Nephron progenitor cell (in vitro differentiated cells): ENCODE measurements around the gene KIF7.
"Not testable (repeated sequence)": the region's sequence is repeated elsewhere in the genome, so short reads cannot be mapped to it uniquely, and the experiment has no call there.

Experiments
- DNase-seq: peaks from one replicate; pipeline ENCODE4 v3.0.0; 2021
- H3K27ac Mint-ChIP-seq: 2 replicates; pipeline ENCODE4 v1.8.0; 2021; ENCODE audit warnings: mild to moderate bottlenecking, moderate library complexity, mixed read lengths
- H3K27me3 Mint-ChIP-seq: 2 replicates; pipeline ENCODE4 v1.8.0; 2021; ENCODE audit warnings: mild to moderate bottlenecking, low read depth, mixed read lengths; ENCODE audit not compliant: poor library complexity
- H3K36me3 Mint-ChIP-seq: 2 replicates; pipeline ENCODE4 v1.8.0; 2021; ENCODE audit warnings: low read depth, mixed read lengths
- H3K4me1 Mint-ChIP-seq: 2 replicates; pipeline ENCODE4 v1.8.0; 2021; ENCODE audit warnings: mixed read lengths
- H3K4me3 Mint-ChIP-seq: 2 replicates; pipeline ENCODE4 v1.8.0; 2021; ENCODE audit warnings: mild to moderate bottlenecking, moderate library complexity, mixed read lengths
- H3K9me3 Mint-ChIP-seq: 2 replicates; pipeline ENCODE4 v1.8.0; 2021; ENCODE audit warnings: mild to moderate bottlenecking, moderate library complexity, mixed read lengths
- CTCF ChIP-seq: fragments of 200-600 bp; sonication (generic); IDR thresholded peaks from 2 replicates; pipeline ENCODE4 v1.5.0; 2021; ENCODE audit warnings: antibody characterized with exemption

KIF7 gene

DNA sequence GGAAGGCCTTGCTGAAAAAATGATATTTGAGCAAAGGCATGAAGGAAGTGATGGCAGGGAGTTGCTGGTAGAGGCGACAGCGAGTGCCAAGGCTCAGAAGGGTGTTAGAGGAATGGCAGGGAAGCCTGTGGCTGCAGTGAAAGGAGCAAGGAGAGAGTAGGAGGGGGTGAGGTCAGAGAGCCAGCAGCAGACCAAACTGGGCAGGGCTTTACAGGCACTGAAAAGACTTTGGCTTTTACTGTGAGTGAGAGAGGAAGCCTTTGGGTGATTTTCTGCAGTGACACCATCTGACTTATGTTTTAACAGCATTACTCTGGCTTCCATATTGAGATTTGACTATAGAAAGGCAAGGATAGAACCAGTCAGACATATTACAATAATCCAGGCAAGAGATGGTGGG lies 68.6 kb downstream of the KIF7 start:
- Mint-ChIP-seq H3K4me3 (no peak overlapping the region), H3K27ac (no peak overlapping the region), H3K4me1 (peaks cover 2% of the 10 kb centered on the region), H3K9me3 (no peaks in the 10 kb centered on the region), H3K27me3 (no peaks in the 10 kb centered on the region), H3K36me3 (peaks cover 21% of the 10 kb centered on the region)
- no peak for DNase-seq
- no peak for TF ChIP-seq CTCF

GRCh38 chr15:89580747-89581146 lies 74.5 kb downstream of the KIF7 start:
- Mint-ChIP-seq H3K36me3 (peaks cover 32% of the 10 kb centered on the region), H3K4me1 (peaks cover 38% of the 10 kb centered on the region)
- H3K27ac Mint-ChIP-seq, H3K4me3 Mint-ChIP-seq, H3K27me3 Mint-ChIP-seq, H3K9me3 Mint-ChIP-seq, DNase-seq: not testable (repeated sequence)

DNA sequence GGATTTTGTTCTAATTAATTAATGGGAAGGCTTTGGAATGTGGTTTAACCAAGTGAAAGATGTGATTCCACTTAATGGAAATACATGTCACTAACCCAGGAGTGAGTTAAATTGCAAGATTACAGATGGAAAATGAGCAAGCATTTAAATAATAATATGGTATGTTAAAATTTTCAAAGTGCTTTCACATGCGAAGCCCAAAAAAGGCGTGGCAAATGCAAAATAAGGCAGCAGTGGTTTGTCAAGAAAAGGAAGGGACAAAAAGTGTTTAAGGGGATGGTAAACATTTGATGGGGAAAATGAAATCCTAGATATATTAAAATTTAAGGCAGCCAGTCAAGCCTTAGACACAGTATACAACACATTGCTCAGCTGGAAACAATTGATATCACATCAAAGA lies 77.1 kb downstream of the KIF7 start:
- Mint-ChIP-seq H3K9me3 (no peaks in the 10 kb centered on the region), H3K27me3 (peaks cover 5% of the 10 kb centered on the region), H3K4me1 (peaks cover 38% of the 10 kb centered on the region), H3K27ac (no peak overlapping the region), H3K4me3 (peak overlapping the region; percentile 88), H3K36me3 (peaks cover 27% of the 10 kb centered on the region)
- TF ChIP-seq CTCF = no peak
- no peak for DNase-seq
